Brain microvascular endothelial cell (primary cell): ENCODE data around the gene EIPR1.

Experiments
- DNase-seq: peaks from one replicate; pipeline ENCODE4 v3.0.0-alpha.2; 2020
- H3K27ac ChIP-seq: fragments of 250-450 bp; sonication (Bioruptor Pico); 2 replicates; pipeline ENCODE4 v1.5.1; 2020; ENCODE audit warnings: mild to moderate bottlenecking, moderate library complexity
- H3K27me3 ChIP-seq: fragments of 250-450 bp; sonication (Bioruptor Pico); replicated peaks from 2 replicates; pipeline ENCODE4 v1.5.1; 2020; ENCODE audit warnings: mild to moderate bottlenecking
- H3K36me3 ChIP-seq: fragments of 250-450 bp; sonication (Bioruptor Pico); replicated peaks from 2 replicates; pipeline ENCODE4 v1.5.1; 2020; ENCODE audit warnings: mild to moderate bottlenecking
- H3K4me3 ChIP-seq: 2 replicates; pipeline ENCODE4 v1.5.1; 2011; ENCODE audit warnings: low read depth, mild to moderate bottlenecking, control low read depth, low read length, moderate library complexity
- CTCF ChIP-seq: IDR thresholded peaks from 2 replicates; pipeline ENCODE4 v1.5.1; 2011; ENCODE audit warnings: low read depth, mild to moderate bottlenecking, moderate library complexity, low read length, control low read depth, inconsistent platforms; ENCODE audit errors: missing control alignments
- in situ Hi-C: cut with HindIII; loops from 2 replicates; pipeline ENCODE4 v1.10.0; 2017; ENCODE audit warnings: low sequenced_read_pairs, low pct_ligation_motif_present

Gene EIPR1

GRCh38 chr2:3341336-3341735 lies 36.3 kb downstream of the EIPR1 start:
- in situ Hi-C loops, result no loop called here
- Histone ChIP-seq H3K27ac (no peak overlapping the region), H3K4me3 (no peak overlapping the region), H3K27me3 (no peaks in the 10 kb centered on the region), H3K36me3 (no peaks in the 10 kb centered on the region)
- no peak for TF ChIP-seq CTCF
- DNase-seq, result no peak

- in situ Hi-C loops, result no loop called here
- H3K27me3 ChIP-seq, result no peaks in the 10 kb centered on the region
- DNase-seq, result no peak
- H3K27ac ChIP-seq, result no peak overlapping the region
- peaks cover 6% of the 10 kb centered on the region for H3K36me3 ChIP-seq
- no peak overlapping the region for H3K4me3 ChIP-seq
- TF ChIP-seq CTCF, result no peak
These were observed 37.5 kb downstream of the EIPR1 start for GRCh38 chr2:3340144-3340543.

- TF ChIP-seq CTCF, result no peak
- peaks cover 10% of the 10 kb centered on the region for H3K36me3 ChIP-seq
- in situ Hi-C loops, result no loop called here
- no peaks in the 10 kb centered on the region for H3K27me3 ChIP-seq
- H3K27ac ChIP-seq, result no peak overlapping the region
- H3K4me3 ChIP-seq, result no peak overlapping the region
- no peak for DNase-seq
These were observed 39.3 kb downstream of the EIPR1 start for GRCh38 chr2:3338340-3338739.

- H3K36me3 ChIP-seq, result peaks cover 10% of the 10 kb centered on the region
- TF ChIP-seq CTCF, result no peak
- no peak for DNase-seq
- in situ Hi-C loops, result no loop called here
- no peak overlapping the region for H3K27ac ChIP-seq
- no peak overlapping the region for H3K4me3 ChIP-seq
- H3K27me3 ChIP-seq, result no peaks in the 10 kb centered on the region
These were observed 40.8 kb downstream of the EIPR1 start for GRCh38 chr2:3336844-3337243.

GRCh38 chr2:3334392-3335345 lies 42.9 kb downstream of the EIPR1 start:
- Histone ChIP-seq H3K4me3 (no peak overlapping the region), H3K27me3 (no peaks in the 10 kb centered on the region), H3K36me3 (peaks cover 19% of the 10 kb centered on the region), H3K27ac (no peak overlapping the region)
- in situ Hi-C loops, result no loop called here
- DNase-seq, result no peak
- TF ChIP-seq CTCF, result no peak
